Endothelial cell of umbilical vein (primary cell): Measurements from ENCODE around the gene SELL.

Experiments used
- CTCF ChIP-seq, 2 donors: IDR thresholded peaks; 1 replicate in 1 of 2; 2 replicates in 1 of 2; pipeline ENCODE4 v1.5.1; 2011; ENCODE audit warnings: low read length in 2 of 2, mild to moderate bottlenecking in 2 of 2, moderate library complexity in 2 of 2, control low read depth in 1 of 2, inconsistent platforms in 1 of 2, low read depth in 1 of 2; ENCODE audit not compliant: insufficient read depth in 1 of 2; ENCODE audit errors: extremely low read depth in 1 of 2
- EZH2 ChIP-seq: IDR thresholded peaks from 2 replicates; pipeline ENCODE4 v1.6.1; 2012; ENCODE audit warnings: borderline replicate concordance, low read depth, mild to moderate bottlenecking, moderate library complexity, low read length, inconsistent platforms; ENCODE audit not compliant: severe bottlenecking
- JUN ChIP-seq: IDR thresholded peaks from 2 replicates; pipeline ENCODE4 v1.6.1; 2011; ENCODE audit warnings: borderline replicate concordance, low read depth; ENCODE audit not compliant: insufficient read length, insufficient read depth
- POLR2A ChIP-seq: IDR thresholded peaks from 2 replicates; pipeline ENCODE4 v1.6.1; 2012; ENCODE audit warnings: low read depth, mild to moderate bottlenecking, control low read depth, low read length
- POLR2AphosphoS5 ChIP-seq: IDR thresholded peaks from 2 replicates; pipeline ENCODE4 v1.6.1; 2012; ENCODE audit warnings: low read depth, mild to moderate bottlenecking, control low read depth, low read length, moderate library complexity; ENCODE audit not compliant: insufficient read depth

GRCh38 chr1:169651035-169651434 is 60.4 kb downstream of the SELL start:
- no peak for TF ChIP-seq CTCF (IDR thresholded peaks at IDR 0.05; ENCODE audit: extremely low read depth in 1 of 2, insufficient read depth in 1 of 2, low read depth in 1 of 2, low read length in 2 of 2)
- TF ChIP-seq POLR2A: no peak
- no peak for TF ChIP-seq POLR2AphosphoS5
- TF ChIP-seq EZH2: no peak
- no peak for TF ChIP-seq JUN
